HL-60 (cell line): Measurements from ENCODE around the gene SLC38A2.

Source experiments
- CTCF ChIP-seq: IDR thresholded peaks from one replicate; pipeline ENCODE4 v1.5.1; 2011; ENCODE audit warnings: low read length, control low read depth, inconsistent platforms; ENCODE audit not compliant: insufficient read depth
- POLR2AphosphoS5 ChIP-seq: IDR thresholded peaks from 2 replicates; pipeline ENCODE4 v1.6.1; 2012; ENCODE audit warnings: low read depth

DNA sequence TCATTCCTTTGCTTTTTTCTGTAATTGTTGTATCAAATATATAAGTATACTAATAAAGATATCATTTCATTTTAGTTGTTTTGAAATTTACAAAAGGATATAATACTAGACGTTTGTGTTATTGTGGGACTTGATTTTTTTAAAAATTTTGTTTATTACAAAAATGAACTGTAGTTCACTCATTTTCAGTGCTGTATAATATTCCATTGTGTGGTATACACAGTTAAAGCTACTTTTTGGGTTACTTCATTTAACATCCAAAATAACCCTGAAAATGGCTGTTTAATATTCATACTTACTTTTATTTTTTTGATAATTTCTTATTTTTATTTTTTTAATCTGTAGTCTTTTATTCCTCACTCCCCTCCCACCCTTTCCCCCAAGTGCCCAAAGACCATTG lies 21.4 kb downstream of the SLC38A2 start:
- TF ChIP-seq CTCF (no peak), POLR2AphosphoS5 (no peak)
